GM12873 (cell line): Measurements from ENCODE around the gene TMEM53.

Experiments
- CTCF ChIP-seq: IDR thresholded peaks from 2 replicates; pipeline ENCODE4 v1.5.1; 2012; ENCODE audit warnings: low read depth, mild to moderate bottlenecking, moderate library complexity, low read length, control low read depth; ENCODE audit not compliant: insufficient read depth; ENCODE audit errors: missing control alignments

Gene TMEM53

GRCh38 chr1:44685881-44686280 is 11.6 kb upstream of the TMEM53 start:
- TF ChIP-seq CTCF = no peak

GRCh38 chr1:44685218-44685617 is 10.9 kb upstream of the TMEM53 start:
- TF ChIP-seq CTCF = no peak

- TF ChIP-seq CTCF = no peak
Measured at GRCh38 chr1:44684525-44684924, 10.2 kb upstream of the TMEM53 start.

- TF ChIP-seq CTCF = no peak
Measured at GRCh38 chr1:44682883-44683265, 8.6 kb upstream of the TMEM53 start.

- no peak for TF ChIP-seq CTCF
Measured at GRCh38 chr1:44681905-44682882, 7.9 kb upstream of the TMEM53 start.

- TF ChIP-seq CTCF = no peak
Measured at GRCh38 chr1:44679468-44679867, 5.2 kb upstream of the TMEM53 start.

GRCh38 chr1:44678626-44679025 is 4.3 kb upstream of the TMEM53 start:
- TF ChIP-seq CTCF = no peak
